ENCODE results near the gene LYPD3.
A peak's percentile ranks its signal among the peaks of the same experiment; 100 is the strongest.

LYPD3 gene

DNA sequence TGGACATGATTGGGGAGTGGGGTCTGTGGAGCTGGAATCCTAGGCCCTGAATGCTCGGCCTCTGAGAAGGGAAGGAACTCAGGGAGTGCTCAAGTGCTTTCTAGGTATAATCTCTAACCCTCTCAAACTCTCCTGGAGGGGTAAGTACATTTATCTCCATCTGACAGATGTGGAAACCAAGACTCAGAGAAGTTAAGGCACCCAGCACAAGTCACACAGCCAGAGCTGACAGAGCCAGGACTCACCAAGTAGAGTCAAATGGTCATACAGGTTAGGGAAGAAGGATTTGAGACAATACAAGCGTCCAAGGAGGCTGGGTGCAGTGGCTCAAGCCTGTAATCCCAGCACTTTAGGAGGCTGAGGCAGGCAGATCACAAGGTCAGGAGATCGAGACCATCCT is 12.9 kb upstream of the LYPD3 start:
- Histone ChIP-seq H3K4me1 (ENCODE audit: control insufficient read depth, insufficient read depth, low read length, poor library complexity, severe bottlenecking) (peaks cover 14% of the 10 kb centered on the region), H3K4me3 (ENCODE audit: insufficient read depth, low read depth, low read length, poor library complexity, severe bottlenecking) (no peak overlapping the region), H3K36me3 (ENCODE audit: control insufficient read depth, insufficient read depth, low read length) (peaks cover 9% of the 10 kb centered on the region), H3K27ac (ENCODE audit: insufficient read depth, low read length, poor library complexity, severe bottlenecking) (no peak overlapping the region), H3K9me3 (ENCODE audit: control insufficient read depth, low read length) (no peaks in the 10 kb centered on the region), H3K27me3 (replicated peaks; ENCODE audit: control insufficient read depth, insufficient read depth, low read length, poor library complexity, severe bottlenecking) (no peaks in the 10 kb centered on the region)
- DNase-seq = no peak

DNA sequence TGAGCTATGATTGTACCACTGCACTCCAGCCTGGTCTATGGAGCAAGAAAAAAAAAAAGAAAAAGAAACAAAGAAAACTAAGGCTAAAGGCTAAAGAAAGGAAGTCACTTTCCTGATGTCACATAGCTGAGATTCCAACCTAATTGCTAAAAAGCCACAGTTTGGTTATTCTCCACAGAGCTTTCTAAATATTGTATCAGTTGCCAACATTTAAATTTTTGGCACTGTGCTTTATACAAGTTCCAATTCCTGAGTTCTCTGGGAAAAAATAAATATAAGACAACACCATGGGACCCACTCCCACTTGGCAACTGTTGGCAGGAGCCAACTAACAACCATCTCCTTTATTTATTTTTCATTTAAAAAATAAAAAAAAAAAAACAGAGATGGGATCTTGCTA is 11.2 kb upstream of the LYPD3 start:
- no peak overlapping the region for H3K27ac ChIP-seq (ENCODE audit: insufficient read depth, low read length, poor library complexity, severe bottlenecking)

DNA sequence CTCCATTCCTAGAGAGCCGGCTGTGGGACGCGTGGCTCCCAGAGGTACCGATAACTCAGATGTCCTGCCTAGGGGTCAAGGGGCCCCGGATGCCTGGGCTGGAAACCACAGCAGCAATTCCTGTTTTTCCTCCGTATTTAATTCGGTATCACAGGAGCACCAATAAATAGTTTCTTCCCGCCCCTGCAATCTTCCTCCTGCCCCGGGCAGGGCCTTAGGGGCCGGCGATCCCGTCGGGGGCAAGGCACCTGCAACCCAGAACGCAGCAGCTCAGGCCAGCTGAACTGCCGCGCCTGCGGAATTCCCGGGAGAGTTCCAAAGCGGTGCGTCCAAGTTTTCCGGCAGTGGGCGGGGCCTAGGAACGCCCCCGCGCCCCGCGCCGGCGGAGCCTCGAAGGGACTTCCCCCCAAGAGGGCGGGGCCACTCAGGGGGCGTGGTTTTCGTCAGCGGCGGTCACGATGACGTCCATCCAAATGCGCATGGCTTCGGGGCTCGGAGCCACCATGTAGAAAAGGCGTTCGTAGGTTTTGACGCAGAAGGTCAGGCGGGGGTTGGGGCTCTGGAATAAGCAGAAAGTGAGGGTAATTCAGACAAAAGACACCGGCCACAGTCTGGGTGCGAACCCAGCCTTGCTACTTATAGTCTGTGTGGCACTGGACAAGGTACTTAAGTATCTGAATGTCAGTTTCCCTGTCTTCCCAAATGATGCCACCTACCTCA is 9.7 kb upstream of the LYPD3 start:
- Histone ChIP-seq H3K27ac (ENCODE audit: insufficient read depth, low read length, poor library complexity, severe bottlenecking) (peak overlapping the region; percentile 79), H3K27me3 (replicated peaks; ENCODE audit: control insufficient read depth, insufficient read depth, low read length, poor library complexity, severe bottlenecking) (no peaks in the 10 kb centered on the region), H3K9me3 (ENCODE audit: control insufficient read depth, low read length) (no peaks in the 10 kb centered on the region), H3K4me1 (ENCODE audit: control insufficient read depth, insufficient read depth, low read length, poor library complexity, severe bottlenecking) (peaks cover 14% of the 10 kb centered on the region), H3K4me3 (ENCODE audit: insufficient read depth, low read depth, low read length, poor library complexity, severe bottlenecking) (peak overlapping the region; percentile 47), H3K36me3 (ENCODE audit: control insufficient read depth, insufficient read depth, low read length) (peaks cover 5% of the 10 kb centered on the region)
- DNase-seq = peak; percentile 90 to 95 (median 92)

More for the DNA sequence above, 11.2 kb upstream of the LYPD3 start:
- no peaks in the 10 kb centered on the region for H3K27me3 ChIP-seq (replicated peaks; ENCODE audit: control insufficient read depth, insufficient read depth, low read length, poor library complexity, severe bottlenecking)
- H3K4me3 ChIP-seq (ENCODE audit: insufficient read depth, low read depth, low read length, poor library complexity, severe bottlenecking) = no peak overlapping the region
- H3K4me1 ChIP-seq (ENCODE audit: control insufficient read depth, insufficient read depth, low read length, poor library complexity, severe bottlenecking) = peaks cover 14% of the 10 kb centered on the region
- no peak for DNase-seq
- H3K36me3 ChIP-seq (ENCODE audit: control insufficient read depth, insufficient read depth, low read length) = peaks cover 9% of the 10 kb centered on the region
- no peaks in the 10 kb centered on the region for H3K9me3 ChIP-seq (ENCODE audit: control insufficient read depth, low read length)

DNA sequence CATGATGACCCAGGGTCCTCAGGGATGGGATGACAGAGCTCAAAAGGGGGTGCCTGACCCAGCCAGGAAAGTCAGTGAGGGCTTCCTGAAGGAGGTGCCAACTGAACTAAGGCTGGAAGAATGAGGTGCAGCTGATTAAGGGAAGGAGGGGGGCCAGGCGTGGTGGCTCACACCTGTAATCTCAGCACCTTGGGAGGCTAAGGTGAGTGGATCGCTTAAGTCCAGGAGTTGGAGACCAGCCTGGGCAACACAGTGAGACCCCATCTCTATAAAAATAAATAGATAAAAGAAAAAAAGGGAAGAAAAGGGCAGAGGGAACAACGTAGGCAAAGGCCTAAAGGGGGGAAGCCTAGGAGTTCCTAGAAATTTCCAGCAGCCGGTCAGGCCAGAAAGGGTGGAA is 9.1 kb upstream of the LYPD3 start:
- no peak for DNase-seq
- Histone ChIP-seq H3K9me3 (ENCODE audit: control insufficient read depth, low read length) (no peaks in the 10 kb centered on the region), H3K4me3 (ENCODE audit: insufficient read depth, low read depth, low read length, poor library complexity, severe bottlenecking) (no peak overlapping the region), H3K27ac (ENCODE audit: insufficient read depth, low read length, poor library complexity, severe bottlenecking) (peak overlapping the region; percentile 79), H3K36me3 (ENCODE audit: control insufficient read depth, insufficient read depth, low read length) (peaks cover 5% of the 10 kb centered on the region), H3K27me3 (replicated peaks; ENCODE audit: control insufficient read depth, insufficient read depth, low read length, poor library complexity, severe bottlenecking) (no peaks in the 10 kb centered on the region), H3K4me1 (ENCODE audit: control insufficient read depth, insufficient read depth, low read length, poor library complexity, severe bottlenecking) (peaks cover 17% of the 10 kb centered on the region)

DNA sequence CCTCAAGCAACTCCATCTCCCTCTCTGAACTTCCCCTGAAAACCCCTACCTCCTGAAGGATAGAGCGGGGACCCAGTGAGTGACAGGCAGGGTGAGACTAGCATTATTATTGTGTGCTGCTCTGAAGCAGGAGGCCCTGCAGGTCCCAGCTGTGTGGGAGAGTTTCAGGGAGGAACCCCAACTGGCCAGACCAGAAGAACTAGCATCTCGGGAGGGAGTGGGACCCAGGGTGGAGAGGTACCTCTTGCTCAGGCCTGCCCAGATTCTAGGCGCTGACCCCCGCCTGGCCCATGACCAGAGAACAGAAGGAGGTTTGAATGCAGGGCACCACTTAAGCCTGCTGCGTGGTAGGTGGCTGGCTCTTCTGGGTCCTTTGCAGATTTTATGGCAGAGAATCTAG is 5.7 kb upstream of the LYPD3 start:
- H3K4me1 ChIP-seq (ENCODE audit: control insufficient read depth, insufficient read depth, low read length, poor library complexity, severe bottlenecking) = peaks cover 34% of the 10 kb centered on the region
- H3K27ac ChIP-seq (ENCODE audit: insufficient read depth, low read length, poor library complexity, severe bottlenecking) = peak overlapping the region; percentile 12
- H3K27me3 ChIP-seq (replicated peaks; ENCODE audit: control insufficient read depth, insufficient read depth, low read length, poor library complexity, severe bottlenecking) = no peaks in the 10 kb centered on the region
- H3K4me3 ChIP-seq (ENCODE audit: insufficient read depth, low read depth, low read length, poor library complexity, severe bottlenecking) = no peak overlapping the region
- H3K9me3 ChIP-seq (ENCODE audit: control insufficient read depth, low read length) = no peaks in the 10 kb centered on the region
- DNase-seq = no peak
- H3K36me3 ChIP-seq (ENCODE audit: control insufficient read depth, insufficient read depth, low read length) = no peaks in the 10 kb centered on the region

DNA sequence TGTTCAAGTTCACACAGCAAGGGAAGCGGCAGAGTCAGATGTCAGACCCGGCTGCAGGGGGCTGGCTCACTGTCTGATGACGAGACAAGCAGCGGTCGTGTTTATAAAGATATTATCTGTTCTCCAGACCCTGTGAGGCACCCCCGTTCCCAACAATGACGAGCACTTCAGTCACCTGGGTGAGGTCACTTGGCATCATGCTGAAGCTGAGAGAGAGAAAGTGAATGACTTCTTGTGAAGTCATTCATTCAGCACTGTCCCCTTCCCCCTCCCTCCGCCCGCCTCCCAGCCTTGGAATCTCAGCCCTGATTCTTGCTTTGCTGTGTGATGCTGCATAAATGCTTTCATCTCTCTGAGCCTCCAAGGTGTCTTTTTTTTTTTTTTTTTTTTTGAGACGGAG is 4.9 kb upstream of the LYPD3 start:
- Histone ChIP-seq H3K9me3 (ENCODE audit: control insufficient read depth, low read length) (no peaks in the 10 kb centered on the region), H3K27me3 (replicated peaks; ENCODE audit: control insufficient read depth, insufficient read depth, low read length, poor library complexity, severe bottlenecking) (no peaks in the 10 kb centered on the region), H3K36me3 (ENCODE audit: control insufficient read depth, insufficient read depth, low read length) (no peaks in the 10 kb centered on the region), H3K4me3 (ENCODE audit: insufficient read depth, low read depth, low read length, poor library complexity, severe bottlenecking) (no peak overlapping the region), H3K4me1 (ENCODE audit: control insufficient read depth, insufficient read depth, low read length, poor library complexity, severe bottlenecking) (peaks cover 27% of the 10 kb centered on the region), H3K27ac (ENCODE audit: insufficient read depth, low read length, poor library complexity, severe bottlenecking) (peak overlapping the region; percentile 70)
- DNase-seq = peak in 1 of 3 donors; percentile 49

DNA sequence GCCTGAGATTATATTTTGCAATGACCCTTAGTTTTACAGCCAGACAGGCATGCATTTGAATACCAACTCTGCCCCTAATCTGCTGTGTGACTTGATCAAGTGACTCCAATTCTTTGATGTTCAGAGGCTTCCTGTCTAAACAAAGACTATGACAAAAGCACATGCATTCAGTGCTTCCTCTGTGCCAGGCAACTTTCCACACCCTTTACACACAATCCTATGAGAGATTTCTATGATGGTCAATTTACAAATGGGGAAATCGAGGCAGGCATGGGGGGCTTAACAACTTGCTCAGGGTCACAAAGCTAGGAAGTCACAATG is 3.7 kb upstream of the LYPD3 start:
- Histone ChIP-seq H3K9me3 (ENCODE audit: control insufficient read depth, low read length) (no peaks in the 10 kb centered on the region), H3K4me1 (ENCODE audit: control insufficient read depth, insufficient read depth, low read length, poor library complexity, severe bottlenecking) (peaks cover 25% of the 10 kb centered on the region), H3K27ac (ENCODE audit: insufficient read depth, low read length, poor library complexity, severe bottlenecking) (peak overlapping the region; percentile 70), H3K27me3 (replicated peaks; ENCODE audit: control insufficient read depth, insufficient read depth, low read length, poor library complexity, severe bottlenecking) (no peaks in the 10 kb centered on the region), H3K4me3 (ENCODE audit: insufficient read depth, low read depth, low read length, poor library complexity, severe bottlenecking) (no peak overlapping the region), H3K36me3 (ENCODE audit: control insufficient read depth, insufficient read depth, low read length) (no peaks in the 10 kb centered on the region)
- no peak for DNase-seq

DNA sequence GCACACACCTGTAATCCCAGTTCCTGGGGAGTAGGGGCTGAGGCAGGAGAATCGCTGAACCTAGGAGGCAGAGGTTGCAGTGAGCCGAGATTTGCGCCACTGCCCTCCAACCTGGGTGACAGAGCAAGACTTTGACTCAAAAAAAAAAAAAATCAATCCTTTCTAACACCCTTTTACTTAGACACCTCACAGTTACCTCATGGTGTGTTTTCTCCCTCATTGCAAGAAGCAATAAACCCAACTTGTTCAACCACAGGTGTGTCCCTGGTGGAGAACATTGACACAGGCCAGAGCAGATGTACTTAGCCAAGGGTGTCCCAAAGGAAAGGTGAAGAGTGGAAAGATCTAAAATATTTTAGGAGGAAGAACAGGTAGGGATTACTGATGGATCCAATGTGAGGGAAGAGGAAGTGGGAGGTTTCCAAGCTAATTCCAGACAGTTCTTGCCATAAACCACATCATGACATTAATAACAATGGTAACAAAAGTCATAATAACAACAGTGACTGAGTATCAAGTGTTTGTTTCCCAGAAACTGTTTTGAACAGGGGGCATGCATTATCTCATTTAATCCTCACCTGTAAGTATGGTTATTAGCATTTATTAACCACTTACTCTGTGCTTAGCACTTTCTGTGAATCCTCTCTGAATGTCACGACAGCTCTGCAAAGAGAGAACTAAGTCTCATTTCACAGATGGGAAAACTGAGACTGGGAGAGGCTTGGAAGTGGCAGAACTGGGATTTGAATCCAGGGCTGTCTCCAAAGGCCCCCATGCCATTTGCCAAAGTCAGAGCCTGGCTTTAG is 3.1 kb upstream of the LYPD3 start:
- H3K4me1 ChIP-seq (ENCODE audit: control insufficient read depth, insufficient read depth, low read length, poor library complexity, severe bottlenecking) = peaks cover 25% of the 10 kb centered on the region
- H3K4me3 ChIP-seq (ENCODE audit: insufficient read depth, low read depth, low read length, poor library complexity, severe bottlenecking) = no peak overlapping the region
- peak overlapping the region; percentile 70 for H3K27ac ChIP-seq (ENCODE audit: insufficient read depth, low read length, poor library complexity, severe bottlenecking)
- H3K36me3 ChIP-seq (ENCODE audit: control insufficient read depth, insufficient read depth, low read length) = no peaks in the 10 kb centered on the region
- no peaks in the 10 kb centered on the region for H3K27me3 ChIP-seq (replicated peaks; ENCODE audit: control insufficient read depth, insufficient read depth, low read length, poor library complexity, severe bottlenecking)
- H3K9me3 ChIP-seq (ENCODE audit: control insufficient read depth, low read length) = no peaks in the 10 kb centered on the region
- no peak for DNase-seq

DNA sequence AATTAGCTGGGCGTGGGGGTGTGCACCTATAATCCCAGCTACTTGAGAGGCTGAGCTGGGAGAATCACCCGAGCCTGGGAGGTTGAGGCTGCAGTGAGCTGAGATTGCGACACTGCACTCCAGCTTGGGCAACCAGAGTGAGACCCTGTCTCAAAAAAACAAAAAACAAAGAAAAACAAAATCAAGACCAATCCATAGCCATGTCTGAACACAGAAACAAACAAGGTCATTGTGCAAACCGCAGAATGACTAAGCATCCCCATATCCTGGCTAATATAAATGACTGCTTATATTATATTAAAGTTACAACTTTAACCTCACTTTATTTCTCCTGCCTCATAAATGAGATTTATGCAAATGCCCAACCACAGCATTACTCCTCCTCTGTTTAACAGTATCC is 2.3 kb upstream of the LYPD3 start:
- Histone ChIP-seq H3K27me3 (replicated peaks; ENCODE audit: control insufficient read depth, insufficient read depth, low read length, poor library complexity, severe bottlenecking) (no peaks in the 10 kb centered on the region), H3K4me3 (ENCODE audit: insufficient read depth, low read depth, low read length, poor library complexity, severe bottlenecking) (no peak overlapping the region), H3K27ac (ENCODE audit: insufficient read depth, low read length, poor library complexity, severe bottlenecking) (no peak overlapping the region), H3K9me3 (ENCODE audit: control insufficient read depth, low read length) (no peaks in the 10 kb centered on the region), H3K4me1 (ENCODE audit: control insufficient read depth, insufficient read depth, low read length, poor library complexity, severe bottlenecking) (peaks cover 29% of the 10 kb centered on the region), H3K36me3 (ENCODE audit: control insufficient read depth, insufficient read depth, low read length) (no peaks in the 10 kb centered on the region)
- no peak for DNase-seq

DNA sequence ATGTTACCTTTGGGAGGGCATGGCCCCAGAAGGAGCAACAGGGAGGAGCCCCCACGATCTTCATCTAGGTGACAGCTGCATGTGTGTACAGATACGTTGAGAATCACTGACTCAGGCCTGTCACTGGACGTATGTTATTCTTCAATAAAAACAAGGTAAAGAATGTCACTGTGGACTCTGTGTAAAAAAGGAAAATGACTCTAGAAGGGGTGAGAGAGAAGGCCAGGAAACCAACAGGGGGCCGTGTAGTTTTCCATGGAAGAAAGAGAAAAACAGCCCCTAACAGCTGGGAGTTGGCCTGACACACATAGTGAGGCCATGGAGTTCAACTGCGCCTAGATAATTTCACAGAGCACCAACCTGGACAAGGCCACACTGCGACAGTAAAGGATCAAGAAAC is 1.9 kb upstream of the LYPD3 start:
- peaks cover 30% of the 10 kb centered on the region for H3K4me1 ChIP-seq (ENCODE audit: control insufficient read depth, insufficient read depth, low read length, poor library complexity, severe bottlenecking)
- no peaks in the 10 kb centered on the region for H3K27me3 ChIP-seq (replicated peaks; ENCODE audit: control insufficient read depth, insufficient read depth, low read length, poor library complexity, severe bottlenecking)
- H3K4me3 ChIP-seq (ENCODE audit: insufficient read depth, low read depth, low read length, poor library complexity, severe bottlenecking) = no peak overlapping the region
- H3K9me3 ChIP-seq (ENCODE audit: control insufficient read depth, low read length) = no peaks in the 10 kb centered on the region
- H3K27ac ChIP-seq (ENCODE audit: insufficient read depth, low read length, poor library complexity, severe bottlenecking) = no peak overlapping the region
- DNase-seq = no peak
- no peaks in the 10 kb centered on the region for H3K36me3 ChIP-seq (ENCODE audit: control insufficient read depth, insufficient read depth, low read length)
